22Rv1 (cell line): Measurements from ENCODE around the gene SERPINE3.

Source experiments
- ZFX ChIP-seq: fragments of 450-650 bp; IDR thresholded peaks from 2 replicates; pipeline ENCODE4 v1.6.1; 2017; ENCODE audit warnings: antibody characterized with exemption, borderline replicate concordance
- TF ChIP-seq, protein P1 (sequence below): fragments of 450-650 bp; IDR thresholded peaks from 2 replicates; pipeline ENCODE4 v1.5.1; 2017; ENCODE audit warnings: mild to moderate bottlenecking

DNA sequence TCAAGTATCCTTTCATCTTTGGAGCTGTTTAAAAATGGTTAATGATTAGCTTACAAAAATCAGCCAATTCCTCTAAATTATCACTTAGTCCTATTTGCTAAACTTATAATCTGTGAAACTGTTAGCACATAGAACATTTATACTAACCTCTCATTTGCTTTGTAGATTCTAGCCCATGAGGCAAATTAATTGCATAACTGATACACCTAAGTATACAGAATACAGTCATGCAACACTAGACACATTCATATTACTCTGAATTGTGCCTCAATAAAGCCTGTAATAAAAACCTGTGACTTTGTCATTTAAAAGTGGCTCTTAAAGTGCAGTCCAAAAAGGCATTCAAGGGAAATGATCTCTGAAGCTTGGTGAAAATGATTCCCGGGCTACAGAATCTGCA, 21.0 kb downstream of the SERPINE3 start:
- TF ChIP-seq, protein P1, sequence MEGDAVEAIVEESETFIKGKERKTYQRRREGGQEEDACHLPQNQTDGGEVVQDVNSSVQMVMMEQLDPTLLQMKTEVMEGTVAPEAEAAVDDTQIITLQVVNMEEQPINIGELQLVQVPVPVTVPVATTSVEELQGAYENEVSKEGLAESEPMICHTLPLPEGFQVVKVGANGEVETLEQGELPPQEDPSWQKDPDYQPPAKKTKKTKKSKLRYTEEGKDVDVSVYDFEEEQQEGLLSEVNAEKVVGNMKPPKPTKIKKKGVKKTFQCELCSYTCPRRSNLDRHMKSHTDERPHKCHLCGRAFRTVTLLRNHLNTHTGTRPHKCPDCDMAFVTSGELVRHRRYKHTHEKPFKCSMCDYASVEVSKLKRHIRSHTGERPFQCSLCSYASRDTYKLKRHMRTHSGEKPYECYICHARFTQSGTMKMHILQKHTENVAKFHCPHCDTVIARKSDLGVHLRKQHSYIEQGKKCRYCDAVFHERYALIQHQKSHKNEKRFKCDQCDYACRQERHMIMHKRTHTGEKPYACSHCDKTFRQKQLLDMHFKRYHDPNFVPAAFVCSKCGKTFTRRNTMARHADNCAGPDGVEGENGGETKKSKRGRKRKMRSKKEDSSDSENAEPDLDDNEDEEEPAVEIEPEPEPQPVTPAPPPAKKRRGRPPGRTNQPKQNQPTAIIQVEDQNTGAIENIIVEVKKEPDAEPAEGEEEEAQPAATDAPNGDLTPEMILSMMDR = no peak
- no peak for TF ChIP-seq ZFX
